Sigmoid colon (tissue), 7 donors: Measurements from ENCODE around the gene PERM1. TPM values are rescaled to one million over a fixed set of nuclear protein-coding genes. Genes with fewer than 3 reads are reported as not detected.

Experiments
- DNase-seq: peaks from one replicate; pipeline ENCODE4 v3.0.0-alpha.2; 2019
- H3K27ac ChIP-seq, 4 donors: fragments of 200-600 bp; sonication (generic); one replicate each; pipeline ENCODE4 v1.5.1; 2016 to 2019; ENCODE audit warnings: mild to moderate bottlenecking in 1 of 4
- H3K27me3 ChIP-seq, 3 donors: fragments of 200-600 bp; sonication (generic); one replicate each; pipeline ENCODE4 v1.5.1; 2019; ENCODE audit warnings: mild to moderate bottlenecking in 1 of 3
- H3K36me3 ChIP-seq, 4 donors: fragments of 200-600 bp; sonication (generic); one replicate each; pipeline ENCODE4 v1.5.1; 2016 to 2019
- H3K4me1 ChIP-seq, 4 donors: fragments of 200-600 bp; sonication (generic); one replicate each; pipeline ENCODE4 v1.5.1; 2017 to 2019
- H3K4me3 ChIP-seq, 4 donors: fragments of 200-600 bp; sonication (generic); one replicate each; pipeline ENCODE4 v1.5.1; 2017 to 2019; ENCODE audit warnings: mild to moderate bottlenecking in 2 of 4, moderate library complexity in 1 of 4
- H3K9me3 ChIP-seq, 4 donors: fragments of 200-600 bp in 3 of 4; sonication (generic) in 3 of 4; one replicate each; pipeline versions ENCODE4 v1.5.1 to v1.6.1; 2013 to 2019
- EP300 ChIP-seq, 4 donors: sonication (generic); formaldehyde crosslinking; IDR thresholded peaks; one replicate each; pipeline ENCODE4 v1.6.1; 2017; ENCODE audit warnings: antibody characterized with exemption in 4 of 4
- POLR2A ChIP-seq, 2 donors: fragments of 450-650 bp; IDR thresholded peaks; one replicate each; pipeline ENCODE4 v1.6.1; 2016; ENCODE audit warnings: antibody characterized with exemption in 2 of 2, mild to moderate bottlenecking in 2 of 2, moderate library complexity in 2 of 2
- POLR2AphosphoS5 ChIP-seq, 4 donors: sonication (generic); formaldehyde crosslinking; IDR thresholded peaks; one replicate each; pipeline ENCODE4 v1.6.1; 2017; ENCODE audit warnings: antibody characterized with exemption in 4 of 4
- WGBS, 2 donors: extraction: QIAGEN DNeasy Blood & Tissue Kit; methylation state at CpG; one replicate each; pipeline ENCODE4 v1.1.7; 2013; 5-methylcytosine and 5-hydroxymethylcytosine counted together
- intact Hi-C: fragments of 100-400 bp; cut with DNase I; formaldehyde crosslinking; loops from one replicate; pipeline ENCODE4 v1.15.1; 2023
- polyA plus RNA-seq, 3 donors: library from polyadenylated mRNA; stranded (reverse); fragments of 200-250 nt; gene quantifications; one replicate each; pipeline ENCODE4 v1.2.3, GENCODE V29; 2013
- total RNA-seq, 4 donors: library from RNA; depleted of rRNA; stranded (reverse); fragments of >200 nt; gene quantifications; one replicate each; pipeline ENCODE4 v1.1.0, GENCODE V29; 2016
- TF ChIP-seq, protein P1 (sequence below), 4 experiments: fragments of 450-650 bp in 3 of 4; fragments of 200-600 bp in 1 of 4; IDR thresholded peaks; one replicate each; pipeline ENCODE4 v1.5.1; 2016 to 2019; ENCODE audit warnings: antibody characterized with exemption in 4 of 4, mild to moderate bottlenecking in 3 of 4, moderate library complexity in 2 of 4
- donor health status: healthy with polysubstance abuse.
- donor health status: Bipolar disorder and iron deficiency.
- donor health status: healthy.

PERM1 gene
- total and polyA plus RNA-seq, 7 donors: under 0.01 to 0.69 (median 0.16) TPM; not detected in 4

DNA sequence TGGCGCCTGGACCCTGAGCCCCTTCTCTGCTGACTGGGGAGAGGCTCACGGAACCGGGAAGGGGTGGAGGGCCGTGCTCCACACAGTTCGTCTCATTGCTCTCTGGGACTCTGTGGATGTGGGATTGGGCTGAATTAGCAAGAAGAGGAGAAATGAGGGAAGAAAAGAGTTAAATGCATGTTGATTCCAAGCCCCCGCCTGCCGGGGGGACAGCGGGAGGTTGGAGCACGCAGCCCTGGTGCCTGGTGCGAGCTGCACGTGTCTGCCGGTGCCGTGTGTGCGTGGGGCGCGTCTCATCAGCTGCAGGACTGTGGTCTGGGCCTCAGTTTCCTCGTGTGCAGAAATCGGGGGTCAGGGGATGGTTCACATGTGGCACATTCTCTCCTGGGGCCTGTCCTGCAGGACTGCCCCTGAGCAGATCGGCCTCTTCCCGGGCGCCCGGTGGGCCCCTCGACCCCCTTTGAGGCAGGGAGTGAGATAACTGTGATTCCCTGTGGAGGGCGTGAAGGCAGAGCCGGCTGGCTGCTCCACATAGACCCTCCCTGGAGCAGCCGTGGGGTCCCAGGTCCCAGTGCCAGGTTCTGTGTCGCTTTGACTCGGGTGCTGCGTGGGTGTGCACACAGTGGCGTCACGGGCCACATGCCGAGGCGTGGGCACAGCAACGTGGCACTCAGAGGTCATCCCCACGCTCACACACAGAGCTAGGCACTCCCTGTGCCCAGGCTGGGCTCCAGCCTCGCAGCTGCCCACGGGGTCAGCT, 46.7 kb downstream of the PERM1 start:
- no peak overlapping the region for H3K4me3 ChIP-seq
- peaks cover 29 to 79% (median 50%) of the 10 kb centered on the region in 3 donors for H3K27me3 ChIP-seq
- intact Hi-C loops: no loop called here
- 11 to 23% methylated on average over 37 of the region's 37 CpGs for WGBS, 2 donors
- no peak overlapping the region for H3K27ac ChIP-seq
- no peaks in the 10 kb centered on the region for H3K9me3 ChIP-seq
- H3K36me3 ChIP-seq: no peaks in the 10 kb centered on the region
- no peak for DNase-seq
- H3K4me1 ChIP-seq: peaks cover 0 to 21% (median 15%) of the 10 kb centered on the region in 4 donors
- no peak for TF ChIP-seq POLR2AphosphoS5 (IDR thresholded peaks at IDR 0.05)
- TF ChIP-seq, protein P1, sequence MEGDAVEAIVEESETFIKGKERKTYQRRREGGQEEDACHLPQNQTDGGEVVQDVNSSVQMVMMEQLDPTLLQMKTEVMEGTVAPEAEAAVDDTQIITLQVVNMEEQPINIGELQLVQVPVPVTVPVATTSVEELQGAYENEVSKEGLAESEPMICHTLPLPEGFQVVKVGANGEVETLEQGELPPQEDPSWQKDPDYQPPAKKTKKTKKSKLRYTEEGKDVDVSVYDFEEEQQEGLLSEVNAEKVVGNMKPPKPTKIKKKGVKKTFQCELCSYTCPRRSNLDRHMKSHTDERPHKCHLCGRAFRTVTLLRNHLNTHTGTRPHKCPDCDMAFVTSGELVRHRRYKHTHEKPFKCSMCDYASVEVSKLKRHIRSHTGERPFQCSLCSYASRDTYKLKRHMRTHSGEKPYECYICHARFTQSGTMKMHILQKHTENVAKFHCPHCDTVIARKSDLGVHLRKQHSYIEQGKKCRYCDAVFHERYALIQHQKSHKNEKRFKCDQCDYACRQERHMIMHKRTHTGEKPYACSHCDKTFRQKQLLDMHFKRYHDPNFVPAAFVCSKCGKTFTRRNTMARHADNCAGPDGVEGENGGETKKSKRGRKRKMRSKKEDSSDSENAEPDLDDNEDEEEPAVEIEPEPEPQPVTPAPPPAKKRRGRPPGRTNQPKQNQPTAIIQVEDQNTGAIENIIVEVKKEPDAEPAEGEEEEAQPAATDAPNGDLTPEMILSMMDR (IDR thresholded peaks at IDR 0.05): no peak
- TF ChIP-seq POLR2A (IDR thresholded peaks at IDR 0.05): no peak
- TF ChIP-seq EP300 (IDR thresholded peaks at IDR 0.05): no peak

DNA sequence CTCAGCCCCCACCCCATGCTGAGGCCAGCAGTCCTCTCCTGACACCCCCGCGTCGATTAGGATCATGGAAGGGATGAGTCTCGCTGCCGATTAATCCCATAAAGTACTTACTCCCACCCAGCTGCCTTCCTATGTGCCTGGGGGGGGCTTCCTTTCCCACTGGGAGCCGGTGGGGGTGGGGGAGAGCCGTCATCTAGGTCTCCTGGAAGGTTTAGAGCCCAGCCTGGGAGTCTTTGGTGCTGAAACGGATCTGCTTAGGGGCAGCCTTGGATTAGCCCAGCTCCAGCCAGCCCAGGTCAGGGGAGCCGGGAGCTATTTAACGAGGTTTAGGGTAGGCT, 48.3 kb downstream of the PERM1 start:
- peaks cover 19 to 71% (median 42%) of the 10 kb centered on the region in 3 donors for H3K27me3 ChIP-seq

DNA sequence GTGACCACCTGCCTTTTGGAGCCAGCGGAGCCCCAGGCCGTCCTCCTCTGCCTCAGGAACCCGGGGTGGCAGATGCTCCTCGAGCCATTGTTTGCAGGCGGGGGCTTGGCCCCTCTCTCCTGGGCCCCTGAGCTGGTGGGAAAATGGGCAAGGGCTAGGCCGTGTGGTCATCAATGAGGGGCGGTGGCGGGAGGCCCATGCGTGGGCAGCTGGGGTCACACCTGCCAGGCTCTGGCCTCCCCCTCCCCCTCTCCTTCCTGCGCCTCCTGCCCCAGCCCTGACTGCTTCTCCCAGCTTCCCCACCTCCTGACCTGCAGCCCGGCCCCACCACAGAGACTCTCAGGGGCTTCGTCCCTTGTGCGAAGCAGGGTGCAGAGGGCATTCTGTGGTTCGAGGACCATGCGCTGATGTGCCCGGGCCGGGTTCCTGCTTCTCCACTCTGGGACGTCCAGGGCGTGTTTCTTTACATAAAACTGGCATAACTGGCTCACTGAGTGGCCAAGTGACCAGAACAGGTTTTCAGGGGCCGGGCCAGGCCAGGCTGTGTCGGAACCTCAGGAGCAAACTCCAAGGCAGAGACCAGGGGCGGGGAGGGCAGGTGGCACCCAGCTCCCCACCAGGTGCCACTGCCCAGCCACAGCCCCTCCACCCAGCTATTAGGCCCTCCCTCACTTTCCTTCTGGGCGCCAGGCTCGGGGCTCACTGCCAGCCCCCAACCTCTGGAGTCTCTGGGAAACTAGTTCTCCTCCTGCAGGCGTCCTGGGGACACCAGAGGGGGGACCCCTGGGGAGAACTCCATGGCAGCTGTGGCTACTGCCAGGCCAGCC, 48.9 kb downstream of the PERM1 start:
- intact Hi-C loops: no loop called here
- no peaks in the 10 kb centered on the region for H3K36me3 ChIP-seq
- DNase-seq: no peak
- peaks cover 0 to 10% (median 9%) of the 10 kb centered on the region in 4 donors for H3K4me1 ChIP-seq
- H3K27me3 ChIP-seq: peaks cover 16 to 69% (median 45%) of the 10 kb centered on the region in 3 donors
- no peaks in the 10 kb centered on the region for H3K9me3 ChIP-seq
- no peak overlapping the region for H3K27ac ChIP-seq
- no peak for TF ChIP-seq POLR2AphosphoS5 (IDR thresholded peaks at IDR 0.05)
- no peak for TF ChIP-seq EP300 (IDR thresholded peaks at IDR 0.05)
- no peak for TF ChIP-seq POLR2A (IDR thresholded peaks at IDR 0.05)
- TF ChIP-seq, protein P1 (IDR thresholded peaks at IDR 0.05): no peak
- WGBS, 2 donors: 26 to 74% methylated on average over 25 of the region's 25 CpGs
- no peak overlapping the region for H3K4me3 ChIP-seq

More for the DNA sequence above, 48.3 kb downstream of the PERM1 start:
- Histone ChIP-seq H3K36me3 (no peaks in the 10 kb centered on the region), H3K27ac (no peak overlapping the region), H3K4me1 (peaks cover 0 to 10% (median 9%) of the 10 kb centered on the region in 4 donors), H3K9me3 (no peaks in the 10 kb centered on the region), H3K4me3 (no peak overlapping the region)
- intact Hi-C loops: no loop called here
- TF ChIP-seq, protein P1 (IDR thresholded peaks at IDR 0.05): no peak
- TF ChIP-seq POLR2AphosphoS5 (IDR thresholded peaks at IDR 0.05) (no peak), POLR2A (IDR thresholded peaks at IDR 0.05) (no peak), EP300 (IDR thresholded peaks at IDR 0.05) (no peak)
- DNase-seq: no peak
- 9 to 38% methylated on average over 10 of the region's 10 CpGs for WGBS, 2 donors

DNA sequence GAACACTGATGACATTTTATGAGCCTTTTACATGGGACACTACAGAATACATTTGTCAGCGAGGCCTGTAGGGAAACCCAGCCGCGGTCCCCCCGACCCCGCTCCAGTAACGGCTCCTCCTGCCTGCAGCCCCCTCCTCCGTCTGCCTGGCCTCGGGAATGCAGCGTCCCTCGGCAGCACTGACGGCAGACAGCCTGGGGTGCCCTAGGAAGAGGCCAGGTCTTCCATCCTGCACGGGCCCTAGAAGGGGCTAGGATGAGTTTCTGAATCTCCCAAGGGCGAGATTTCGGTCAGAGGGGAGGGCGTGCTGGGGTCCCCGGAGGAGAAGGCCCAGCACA, 49.8 kb downstream of the PERM1 start:
- no peak for DNase-seq
- no peak overlapping the region for H3K4me3 ChIP-seq
- intact Hi-C loops: no loop called here
- TF ChIP-seq EP300 (IDR thresholded peaks at IDR 0.05): no peak
- TF ChIP-seq, protein P1 (IDR thresholded peaks at IDR 0.05): no peak
- TF ChIP-seq POLR2A (IDR thresholded peaks at IDR 0.05): no peak
- TF ChIP-seq POLR2AphosphoS5 (IDR thresholded peaks at IDR 0.05): no peak
- H3K36me3 ChIP-seq: no peaks in the 10 kb centered on the region
- peaks cover 15 to 69% (median 44%) of the 10 kb centered on the region in 3 donors for H3K27me3 ChIP-seq
- H3K9me3 ChIP-seq: no peaks in the 10 kb centered on the region
- no peak overlapping the region for H3K27ac ChIP-seq
- peaks cover 0 to 10% (median 9%) of the 10 kb centered on the region in 4 donors for H3K4me1 ChIP-seq
- WGBS, 2 donors: 50 to 75% methylated on average over 16 of the region's 16 CpGs
